Gastroesophageal sphincter (tissue), 4 donors: ENCODE measurements around the gene NODAL. TPM values are rescaled to one million over a fixed set of nuclear protein-coding genes. Genes with fewer than 3 reads are reported as not detected.

Source experiments
- ATAC-seq: fragments of 150-250 bp; one replicate; pipeline ENCODE4 v1.9.1; 2016; ENCODE audit warnings: mild to moderate bottlenecking, moderate library complexity
- H3K27ac ChIP-seq, 4 donors: fragments of 200-600 bp; sonication (generic) in 3 of 4; 1 replicate in 3 of 4; 2 replicates in 1 of 4; pipeline ENCODE4 v1.5.1; 2016 to 2019
- H3K27me3 ChIP-seq: fragments of 200-600 bp; sonication (generic); one replicate; pipeline ENCODE4 v1.5.1; 2019
- H3K36me3 ChIP-seq, 2 donors: fragments of 200-600 bp; sonication (generic); one replicate each; pipeline ENCODE4 v1.5.1; 2019; ENCODE audit warnings: control low read depth in 1 of 2
- H3K4me1 ChIP-seq, 3 donors: fragments of 200-600 bp; sonication (generic); 1 replicate in 2 of 3; 2 replicates in 1 of 3; pipeline ENCODE4 v1.5.1; 2016 to 2019; ENCODE audit warnings: control low read depth in 2 of 3
- H3K4me3 ChIP-seq, 2 donors: fragments of 200-600 bp; sonication (generic); one replicate each; pipeline ENCODE4 v1.5.1; 2019; ENCODE audit warnings: mild to moderate bottlenecking in 1 of 2, moderate library complexity in 1 of 2
- H3K9me3 ChIP-seq, 3 donors: fragments of 200-600 bp; sonication (generic); one replicate each; pipeline ENCODE4 v1.5.1; 2017 to 2019; ENCODE audit warnings: control low read depth in 2 of 3
- CTCF ChIP-seq, 4 experiments: fragments of 200-600 bp in 2 of 4; fragments of 450-650 bp in 2 of 4; sonication (generic) in 1 of 4; IDR thresholded peaks; one replicate each; pipeline ENCODE4 v1.5.1; 2017 to 2019; ENCODE audit warnings: antibody characterized with exemption in 4 of 4, mild to moderate bottlenecking in 2 of 4, moderate library complexity in 2 of 4
- EP300 ChIP-seq: sonication (generic); formaldehyde crosslinking; IDR thresholded peaks from one replicate; pipeline ENCODE4 v1.6.1; 2017; ENCODE audit warnings: antibody characterized with exemption, mild to moderate bottlenecking
- POLR2A ChIP-seq, 2 donors: fragments of 450-650 bp; IDR thresholded peaks; one replicate each; pipeline ENCODE4 v1.6.1; 2017; ENCODE audit warnings: antibody characterized with exemption in 2 of 2, mild to moderate bottlenecking in 2 of 2, moderate library complexity in 1 of 2
- POLR2AphosphoS5 ChIP-seq: sonication (generic); formaldehyde crosslinking; IDR thresholded peaks from one replicate; pipeline ENCODE4 v1.6.1; 2017; ENCODE audit warnings: antibody characterized with exemption
- WGBS, 2 donors: methylation state at CpG; one replicate each; pipeline ENCODE4 v1.1.5; 2018; ENCODE audit warnings: low coverage in 1 of 2; 5-methylcytosine and 5-hydroxymethylcytosine counted together
- total RNA-seq, 4 donors: library from RNA; depleted of rRNA; stranded (reverse); fragments of >200 nt; gene quantifications; one replicate each; pipeline ENCODE4 v1.1.0, GENCODE V29; 2016

NODAL gene
- total RNA-seq, 4 donors from 2014 or later: 0.40 TPM; not detected in 3

DNA sequence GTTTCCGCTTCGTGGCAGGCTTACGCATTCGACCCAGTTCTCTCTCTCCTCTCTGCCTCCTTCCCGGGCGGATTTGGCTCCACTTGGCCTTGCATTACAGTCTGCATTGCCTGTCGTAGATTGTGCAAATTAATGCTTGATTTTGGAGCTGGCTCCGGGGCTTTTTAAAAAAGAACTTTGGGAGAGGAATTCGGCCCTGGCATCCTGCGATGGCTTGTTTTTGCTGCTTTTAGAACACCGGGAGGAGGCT lies 36.8 kb downstream of the NODAL start:
- ATAC-seq: no peak
- H3K9me3 ChIP-seq: no peaks in the 10 kb centered on the region
- TF ChIP-seq POLR2AphosphoS5: no peak
- no peak for TF ChIP-seq CTCF (IDR thresholded peaks at IDR 0.05)
- no peak for TF ChIP-seq POLR2A (IDR thresholded peaks at IDR 0.05)
- TF ChIP-seq EP300: no peak
- no peaks in the 10 kb centered on the region for H3K27me3 ChIP-seq
- no peaks in the 10 kb centered on the region for H3K36me3 ChIP-seq
- H3K4me1 ChIP-seq: peaks cover 4 to 47% (median 10%) of the 10 kb centered on the region in 3 donors
- peak overlapping the region; percentile 74 to 86 for H3K4me3 ChIP-seq
- peak overlapping the region; percentile 96 to 100 (median 98) for H3K27ac ChIP-seq
- 0% methylated on average over 1 to 9 of the region's 11 CpGs for WGBS, 2 donors

GRCh38 chr10:70404036-70404786 lies 37.3 kb downstream of the NODAL start, which contains the start of gene EIF4EBP2:
TSS of gene EIF4EBP2 (plus strand) at chr10:70404145. CDS start at chr10:70404402, 257 bp downstream.
- 2% methylated on average over 10 of the region's 103 CpGs; no CpG with 5 or more reads in 1 of the 2 donors for WGBS, 2 donors
- ATAC-seq: peak; percentile 91

GRCh38 chr10:70403483-70404035 lies 37.9 kb downstream of the NODAL start:
- no peak for TF ChIP-seq POLR2A (IDR thresholded peaks at IDR 0.05)
- TF ChIP-seq CTCF (IDR thresholded peaks at IDR 0.05): no peak
- TF ChIP-seq EP300: no peak
- TF ChIP-seq POLR2AphosphoS5: no peak
- Histone ChIP-seq H3K4me1 (peaks cover 4 to 36% (median 10%) of the 10 kb centered on the region in 3 donors), H3K27me3 (no peaks in the 10 kb centered on the region), H3K27ac (peak overlapping the region; percentile 41 to 100 (median 98)), H3K4me3 (peak overlapping the region; percentile 74 to 86), H3K36me3 (no peaks in the 10 kb centered on the region), H3K9me3 (no peaks in the 10 kb centered on the region)
- 1 to 2% methylated on average over 12 of the region's 12 CpGs for WGBS, 2 donors
- ATAC-seq: no peak

More at GRCh38 chr10:70404036-70404786, 37.3 kb downstream of the NODAL start, which contains the start of gene EIF4EBP2:
- no peaks in the 10 kb centered on the region for H3K9me3 ChIP-seq
- no peaks in the 10 kb centered on the region for H3K27me3 ChIP-seq
- peaks cover 4 to 42% (median 10%) of the 10 kb centered on the region in 3 donors for H3K4me1 ChIP-seq
- peak within 1 kb of the TSS; percentile 96 to 100 (median 98) for H3K27ac ChIP-seq
- H3K4me3 ChIP-seq: peak within 1 kb of the TSS; percentile 74 to 86
- TF ChIP-seq EP300 (no peak), POLR2AphosphoS5 (peak; percentile 100), POLR2A (IDR thresholded peaks at IDR 0.05) (peak; percentile 99), CTCF (IDR thresholded peaks at IDR 0.05) (peak in 1 of 4 experiments; percentile 2)
- H3K36me3 ChIP-seq: no peaks in the 10 kb centered on the region

DNA sequence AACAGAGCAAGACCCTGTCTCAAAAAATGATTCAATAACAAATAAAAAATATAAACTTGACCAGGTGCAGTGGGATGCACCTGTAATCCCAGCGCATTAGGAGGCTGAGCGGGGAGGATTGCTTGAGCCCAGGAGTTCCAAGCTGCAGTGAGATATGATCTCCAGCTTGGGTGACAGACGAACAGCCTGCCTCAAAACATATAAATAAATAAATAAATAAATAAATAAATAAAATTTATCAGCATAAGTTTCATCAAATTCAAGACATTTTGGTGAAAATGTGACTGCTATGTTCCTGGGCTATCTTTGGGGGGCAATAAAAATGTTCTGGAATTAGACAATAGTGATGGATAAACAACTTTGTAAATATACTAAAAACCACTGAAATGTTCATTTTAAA lies 42.3 kb downstream of the NODAL start:
- Histone ChIP-seq H3K27me3 (no peaks in the 10 kb centered on the region), H3K4me1 (peaks cover 0 to 6% (median 0%) of the 10 kb centered on the region in 3 donors), H3K36me3 (no peaks in the 10 kb centered on the region), H3K27ac (no peak overlapping the region), H3K9me3 (no peaks in the 10 kb centered on the region), H3K4me3 (no peak overlapping the region)
- TF ChIP-seq CTCF (IDR thresholded peaks at IDR 0.05): no peak
- TF ChIP-seq POLR2A (IDR thresholded peaks at IDR 0.05): no peak
- TF ChIP-seq EP300: no peak
- TF ChIP-seq POLR2AphosphoS5: no peak
- WGBS, 2 donors: 83 to 86% methylated on average over 2 to 3 of the region's 3 CpGs
- ATAC-seq: no peak
